ENCODE measurements around the gene RNF157. TPM values are rescaled to one million over a fixed set of nuclear protein-coding genes. Genes with fewer than 3 reads are reported as not detected.

The RNF157 gene
- total and polyA plus RNA-seq, 9 of the 15 experiments (the other 6 are each of a cell fraction or from before 2014, with no cell fraction given), result 8.1 to 31.7 (median 20.8) TPM

DNA sequence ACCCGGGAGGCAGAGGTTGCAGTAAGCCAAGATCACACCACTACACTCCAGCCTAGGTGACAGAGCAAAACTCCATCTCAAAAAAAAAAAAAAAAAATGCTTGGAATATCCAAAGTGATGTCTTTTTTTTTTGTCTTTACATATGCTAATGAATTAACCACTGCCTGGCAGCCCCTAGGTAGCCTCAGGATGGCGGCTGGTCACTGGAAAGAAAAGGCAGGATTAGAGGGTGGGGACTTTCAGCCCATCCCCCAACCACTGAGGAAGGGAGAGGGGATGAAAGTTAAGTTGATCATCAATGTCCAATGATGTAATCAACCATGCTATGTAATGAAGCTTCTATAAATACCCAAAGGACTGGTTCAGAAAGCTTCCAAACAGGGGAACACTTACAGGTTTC lies 26.8 kb downstream of the RNF157 start:
- 70% methylated on average over 2 of the region's 2 CpGs for WGBS (ENCODE audit: insufficient coverage, low coverage, missing lambda C conversion rate)
- in situ Hi-C loops (cut with MboI), result no loop called here
- peaks cover 28% of the 10 kb centered on the region; the same call in 2 of the 3 replicates for H3K36me3 ChIP-seq (ENCODE audit: control insufficient read depth, insufficient read depth, low read length)
- H4K20me1 ChIP-seq (replicated peaks; ENCODE audit: control insufficient read depth, insufficient read depth, low read length), result no peaks in the 10 kb centered on the region
- no peaks in the 10 kb centered on the region for H3K9me1 ChIP-seq (ENCODE audit: control insufficient read depth, insufficient read depth, low read length)
- no peak overlapping the region for H3K4me3 ChIP-seq
- H3K27ac ChIP-seq (ENCODE audit: extremely low read depth, low read depth, low read length), result no peak overlapping the region
- no peak overlapping the region for H3K9ac ChIP-seq (ENCODE audit: insufficient read depth in 1 of 2, low read depth in 2 of 2, low read length in 2 of 2)
- no peak overlapping the region for H2AFZ ChIP-seq (ENCODE audit: low read depth, low read length)
- FAIRE-seq, result no peak
- BruUV-seq (replicated peaks), result no TSS peak
- no peak overlapping the region for H3K4me2 ChIP-seq (ENCODE audit: insufficient read depth, low read length)
- intact Hi-C loops (cut with micrococcal nuclease), result no loop called here
- no peaks in the 10 kb centered on the region for H3K9me3 ChIP-seq (replicated peaks; ENCODE audit: control insufficient read depth, insufficient read depth, low read depth, low read length)
- ChIA-PET POLR2A (interaction anchor here (1.0 kb wide), 1 partner anchor 9 kb away, joined by 7 read pairs; no protein-coding TSS in a partner anchor), CTCF (ENCODE audit: low intra/inter-chr PET ratio) (no interaction called here)
- no peaks in the 10 kb centered on the region for H3K27me3 ChIP-seq (ENCODE audit: control insufficient read depth in 2 of 2, insufficient read depth in 2 of 2, low read length in 2 of 2)
- peaks cover 0 to 15% of the 10 kb centered on the region in 2 experiments; a peak in 3 of 5 replicates for H3K4me1 ChIP-seq (replicated peaks in 1 of 2; ENCODE audit: control insufficient read depth in 2 of 2, insufficient read depth in 2 of 2, low read length in 2 of 2)
- TF ChIP-seq SIN3B (IDR thresholded peaks at IDR 0.05; ENCODE audit: low read depth), result no peak
- TF ChIP-seq PHB (CRISPR knock-in tag; IDR thresholded peaks at IDR 0.05), result no peak
- no peak for TF ChIP-seq ZSCAN32 (CRISPR knock-in tag; IDR thresholded peaks at IDR 0.05)
- TF ChIP-seq STAG1 (CRISPR knock-in tag; IDR thresholded peaks at IDR 0.05; ENCODE audit: borderline replicate concordance), result no peak
- no peak for TF ChIP-seq NR1H2 (CRISPR knock-in tag; IDR thresholded peaks at IDR 0.05)
- TF ChIP-seq, protein P1, sequence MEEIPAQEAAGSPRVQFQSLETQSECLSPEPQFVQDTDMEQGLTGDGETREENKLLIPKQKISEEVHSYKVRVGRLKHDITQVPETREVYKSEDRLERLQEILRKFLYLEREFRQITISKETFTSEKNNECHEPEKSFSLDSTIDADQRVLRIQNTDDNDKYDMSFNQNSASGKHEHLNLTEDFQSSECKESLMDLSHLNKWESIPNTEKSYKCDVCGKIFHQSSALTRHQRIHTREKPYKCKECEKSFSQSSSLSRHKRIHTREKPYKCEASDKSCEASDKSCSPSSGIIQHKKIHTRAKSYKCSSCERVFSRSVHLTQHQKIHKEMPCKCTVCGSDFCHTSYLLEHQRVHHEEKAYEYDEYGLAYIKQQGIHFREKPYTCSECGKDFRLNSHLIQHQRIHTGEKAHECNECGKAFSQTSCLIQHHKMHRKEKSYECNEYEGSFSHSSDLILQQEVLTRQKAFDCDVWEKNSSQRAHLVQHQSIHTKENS (CRISPR knock-in tag; IDR thresholded peaks at IDR 0.05), result no peak
- no peak for TF ChIP-seq ETS2 (tag; IDR thresholded peaks at IDR 0.05; ENCODE audit: borderline replicate concordance, poor library complexity, severe bottlenecking)
- no peak for TF ChIP-seq ZC3H8 (IDR thresholded peaks at IDR 0.05)
- no peak for TF ChIP-seq SRSF1 (IDR thresholded peaks at IDR 0.05; ENCODE audit: low read depth, low read length)
- no peak for TF ChIP-seq RBM15 (IDR thresholded peaks at IDR 0.05; ENCODE audit: insufficient read depth, low read length)
- TF ChIP-seq, protein P2, sequence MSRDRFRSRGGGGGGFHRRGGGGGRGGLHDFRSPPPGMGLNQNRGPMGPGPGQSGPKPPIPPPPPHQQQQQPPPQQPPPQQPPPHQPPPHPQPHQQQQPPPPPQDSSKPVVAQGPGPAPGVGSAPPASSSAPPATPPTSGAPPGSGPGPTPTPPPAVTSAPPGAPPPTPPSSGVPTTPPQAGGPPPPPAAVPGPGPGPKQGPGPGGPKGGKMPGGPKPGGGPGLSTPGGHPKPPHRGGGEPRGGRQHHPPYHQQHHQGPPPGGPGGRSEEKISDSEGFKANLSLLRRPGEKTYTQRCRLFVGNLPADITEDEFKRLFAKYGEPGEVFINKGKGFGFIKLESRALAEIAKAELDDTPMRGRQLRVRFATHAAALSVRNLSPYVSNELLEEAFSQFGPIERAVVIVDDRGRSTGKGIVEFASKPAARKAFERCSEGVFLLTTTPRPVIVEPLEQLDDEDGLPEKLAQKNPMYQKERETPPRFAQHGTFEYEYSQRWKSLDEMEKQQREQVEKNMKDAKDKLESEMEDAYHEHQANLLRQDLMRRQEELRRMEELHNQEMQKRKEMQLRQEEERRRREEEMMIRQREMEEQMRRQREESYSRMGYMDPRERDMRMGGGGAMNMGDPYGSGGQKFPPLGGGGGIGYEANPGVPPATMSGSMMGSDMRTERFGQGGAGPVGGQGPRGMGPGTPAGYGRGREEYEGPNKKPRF (IDR thresholded peaks at IDR 0.05; ENCODE audit: low read depth, low read length), result no peak
- no peak for TF ChIP-seq ZNF507 (tag; conservative IDR thresholded peaks at IDR 0.05)
- ATAC-seq, result no peak
- H3K79me2 ChIP-seq (ENCODE audit: control insufficient read depth, insufficient read depth, low read length), result peaks cover 32% of the 10 kb centered on the region
- no peak for DNase-seq (ENCODE audit: extremely low read depth in 1 of 4, low spot score in 3 of 4)
